ENCODE results near the gene SLC5A2.
"Not testable (repeated sequence)": the region's sequence is repeated elsewhere in the genome, so short reads cannot be mapped to it uniquely, and the experiment has no call there.

SLC5A2 gene

GRCh38 chr16:31475946-31476302 is 7.0 kb upstream of the SLC5A2 start:
- DNase-seq (ENCODE audit: low read depth, low spot score): no peak

- DNase-seq (ENCODE audit: low read depth, low spot score): peak; percentile 79
Measured at GRCh38 chr16:31476303-31477219, 6.4 kb upstream of the SLC5A2 start.

- no peak for DNase-seq (ENCODE audit: low read depth, low spot score)
Measured at GRCh38 chr16:31477220-31478216, 5.4 kb upstream of the SLC5A2 start.

- no peak for DNase-seq (ENCODE audit: low read depth, low spot score)
Measured at GRCh38 chr16:31478956-31479355, 4.0 kb upstream of the SLC5A2 start.

GRCh38 chr16:31479751-31480150 is 3.2 kb upstream of the SLC5A2 start:
- no peak for DNase-seq (ENCODE audit: low read depth, low spot score)

GRCh38 chr16:31480851-31481536 is 1.9 kb upstream of the SLC5A2 start:
- DNase-seq (ENCODE audit: low read depth, low spot score): no peak

GRCh38 chr16:31484048-31484447 is 1.1 kb downstream of the SLC5A2 start:
- DNase-seq (ENCODE audit: low read depth, low spot score): not testable (repeated sequence)

- DNase-seq (ENCODE audit: low read depth, low spot score): no peak
Measured at GRCh38 chr16:31484491-31485171, 1.7 kb downstream of the SLC5A2 start.

- DNase-seq (ENCODE audit: low read depth, low spot score): no peak
Measured at GRCh38 chr16:31485571-31485970, 2.6 kb downstream of the SLC5A2 start.

- no peak for DNase-seq (ENCODE audit: low read depth, low spot score)
Measured at GRCh38 chr16:31486045-31486444, 3.1 kb downstream of the SLC5A2 start.

- no peak for DNase-seq (ENCODE audit: low read depth, low spot score)
Measured at GRCh38 chr16:31487071-31487719, 4.3 kb downstream of the SLC5A2 start.

GRCh38 chr16:31487720-31488467 is 5.0 kb downstream of the SLC5A2 start:
- DNase-seq (ENCODE audit: low read depth, low spot score): peak; percentile 36

- DNase-seq (ENCODE audit: low read depth, low spot score): no peak
Measured at GRCh38 chr16:31488468-31489297, 5.8 kb downstream of the SLC5A2 start.

GRCh38 chr16:31489298-31489564 is 6.3 kb downstream of the SLC5A2 start:
- DNase-seq (ENCODE audit: low read depth, low spot score): no peak

GRCh38 chr16:31489616-31490584 is 7.0 kb downstream of the SLC5A2 start:
- DNase-seq (ENCODE audit: low read depth, low spot score): no peak

GRCh38 chr16:31491778-31492418 is 9.0 kb downstream of the SLC5A2 start:
- no peak for DNase-seq (ENCODE audit: low read depth, low spot score)

- DNase-seq (ENCODE audit: low read depth, low spot score): no peak
Measured at GRCh38 chr16:31493506-31494125, 10.7 kb downstream of the SLC5A2 start.

All from activated naive CD8-positive, alpha-beta T cell treated with anti-CD3 and anti-CD28 coated beads, Interleukin-2, amount 50 U/mL, for 16 hours (primary cell).